Transverse colon (tissue), 4 donors: ENCODE results near the gene RABL6. TPM values are rescaled to one million over a fixed set of nuclear protein-coding genes. Genes with fewer than 3 reads are reported as not detected.

ENCODE experiments used
- DNase-seq: peaks from one replicate; pipeline ENCODE4 v3.0.0-alpha.2; 2019
- H3K27ac ChIP-seq, 4 donors: fragments of 200-600 bp; sonication (generic); 2 replicates each; pipeline ENCODE4 v1.5.1; 2016 to 2018; ENCODE audit warnings: inconsistent platforms in 4 of 4
- H3K27me3 ChIP-seq: fragments of 200-600 bp; sonication (generic); 2 replicates; pipeline ENCODE4 v1.5.1; 2017; ENCODE audit warnings: inconsistent platforms
- H3K36me3 ChIP-seq, 4 donors: fragments of 200-600 bp; sonication (generic); 2 replicates each; pipeline ENCODE4 v1.5.1; 2017 to 2019; ENCODE audit warnings: inconsistent platforms in 4 of 4
- H3K4me1 ChIP-seq, 4 donors: fragments of 200-600 bp; sonication (generic); 2 replicates each; pipeline ENCODE4 v1.5.1; 2017 to 2020; ENCODE audit warnings: inconsistent platforms in 4 of 4
- H3K4me3 ChIP-seq, 4 donors: fragments of 200-600 bp; sonication (generic); 1 replicate in 1 of 4; 2 replicates in 3 of 4; pipeline versions ENCODE4 v1.5.1 to v1.6.1; 2017 to 2019; ENCODE audit warnings: inconsistent platforms in 4 of 4
- H3K9me3 ChIP-seq, 2 donors: fragments of 200-600 bp; sonication (generic); 2 replicates each; pipeline ENCODE4 v1.5.1; 2017 to 2019; ENCODE audit warnings: inconsistent platforms in 2 of 2
- EP300 ChIP-seq: sonication (generic); formaldehyde crosslinking; IDR thresholded peaks from one replicate; pipeline ENCODE4 v1.6.1; 2017; ENCODE audit warnings: antibody characterized with exemption, low read depth
- POLR2A ChIP-seq: fragments of 450-650 bp; IDR thresholded peaks from one replicate; pipeline ENCODE4 v1.6.1; 2016; ENCODE audit warnings: antibody characterized with exemption, mild to moderate bottlenecking, moderate library complexity
- POLR2AphosphoS5 ChIP-seq, 3 donors: sonication (generic); formaldehyde crosslinking; IDR thresholded peaks; one replicate each; pipeline ENCODE4 v1.6.1; 2016; ENCODE audit warnings: antibody characterized with exemption in 3 of 3
- WGBS, 2 donors: methylation state at CpG; one replicate each; pipeline ENCODE4 v1.1.5; 2018; ENCODE audit warnings: low coverage in 1 of 2; 5-methylcytosine and 5-hydroxymethylcytosine counted together
- in situ Hi-C, 4 donors: fragments of 200-750 bp; cut with MboI; loops; one replicate each; pipeline versions ENCODE4 v1.15.0 to v1.15.1; 2017; ENCODE audit warnings: low sequenced_read_pairs in 3 of 4, low pct_ligation_motif_present in 1 of 4, low pct_unique_long_range_greater_than_20kb in 1 of 4
- intact Hi-C: fragments of 100-400 bp; cut with DNase I; formaldehyde crosslinking; loops from one replicate; pipeline ENCODE4 v1.15.1; 2023; ENCODE audit warnings: low total_unique reads
- small RNA-seq, 4 donors: library from RNA; depleted of rRNA; stranded (forward); fragments of <200 nt; gene quantifications; one replicate each; pipeline ENCODE3, GENCODE V24; 2016
- total RNA-seq, 4 donors: library from RNA; depleted of rRNA; stranded (reverse); fragments of >200 nt; gene quantifications; one replicate each; pipeline ENCODE4 v1.1.0, GENCODE V29; 2016
- TF ChIP-seq, protein P1 (sequence below), 5 experiments: fragments of 200-600 bp in 3 of 5; fragments of 450-650 bp in 2 of 5; sonication (generic) in 3 of 5; IDR thresholded peaks; 1 replicate in 2 of 5; 2 replicates in 3 of 5; pipeline ENCODE4 v1.5.1; 2016 to 2017; ENCODE audit warnings: antibody characterized with exemption in 5 of 5, inconsistent platforms in 3 of 5, mild to moderate bottlenecking in 2 of 5, moderate library complexity in 1 of 5

RABL6 gene
- total RNA-seq, 4 donors from 2014 or later = 71.3 to 227 (median 160) TPM

DNA sequence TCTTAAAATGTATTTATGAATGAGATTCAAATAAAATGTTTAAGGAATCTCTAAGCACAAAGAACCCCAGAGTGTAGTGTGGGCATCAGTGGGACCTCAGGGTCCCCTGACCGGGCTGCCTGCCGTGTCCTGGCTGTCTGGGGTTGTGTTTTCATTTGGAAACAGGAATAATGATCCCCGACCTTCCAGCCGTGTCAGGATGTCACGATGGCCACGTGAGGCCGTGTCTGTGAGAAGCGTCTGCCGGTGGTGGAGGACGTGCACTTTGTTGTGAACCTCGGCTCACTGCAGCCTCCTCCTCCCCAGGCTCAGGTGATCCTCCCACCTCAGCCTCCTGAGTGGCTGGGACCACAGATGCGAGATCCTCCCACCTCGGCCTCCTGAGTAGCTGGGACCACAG, 82.9 kb downstream of the RABL6 start:
- H3K36me3 ChIP-seq = no peaks in the 10 kb centered on the region
- DNase-seq = no peak
- H3K9me3 ChIP-seq = no peaks in the 10 kb centered on the region
- peaks cover 0 to 17% (median 12%) of the 10 kb centered on the region in 4 donors for H3K4me1 ChIP-seq
- H3K27me3 ChIP-seq = no peaks in the 10 kb centered on the region
- TF ChIP-seq, protein P1, sequence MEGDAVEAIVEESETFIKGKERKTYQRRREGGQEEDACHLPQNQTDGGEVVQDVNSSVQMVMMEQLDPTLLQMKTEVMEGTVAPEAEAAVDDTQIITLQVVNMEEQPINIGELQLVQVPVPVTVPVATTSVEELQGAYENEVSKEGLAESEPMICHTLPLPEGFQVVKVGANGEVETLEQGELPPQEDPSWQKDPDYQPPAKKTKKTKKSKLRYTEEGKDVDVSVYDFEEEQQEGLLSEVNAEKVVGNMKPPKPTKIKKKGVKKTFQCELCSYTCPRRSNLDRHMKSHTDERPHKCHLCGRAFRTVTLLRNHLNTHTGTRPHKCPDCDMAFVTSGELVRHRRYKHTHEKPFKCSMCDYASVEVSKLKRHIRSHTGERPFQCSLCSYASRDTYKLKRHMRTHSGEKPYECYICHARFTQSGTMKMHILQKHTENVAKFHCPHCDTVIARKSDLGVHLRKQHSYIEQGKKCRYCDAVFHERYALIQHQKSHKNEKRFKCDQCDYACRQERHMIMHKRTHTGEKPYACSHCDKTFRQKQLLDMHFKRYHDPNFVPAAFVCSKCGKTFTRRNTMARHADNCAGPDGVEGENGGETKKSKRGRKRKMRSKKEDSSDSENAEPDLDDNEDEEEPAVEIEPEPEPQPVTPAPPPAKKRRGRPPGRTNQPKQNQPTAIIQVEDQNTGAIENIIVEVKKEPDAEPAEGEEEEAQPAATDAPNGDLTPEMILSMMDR (IDR thresholded peaks at IDR 0.05) = no peak
- TF ChIP-seq POLR2A (no peak), EP300 (no peak), POLR2AphosphoS5 (IDR thresholded peaks at IDR 0.05) (no peak)
- H3K27ac ChIP-seq = no peak overlapping the region
- no peak overlapping the region for H3K4me3 ChIP-seq
- 85 to 87% methylated on average over 7 to 13 of the region's 13 CpGs for WGBS, 2 donors
- in situ Hi-C loops = no loop called here
- intact Hi-C loops = no loop called here

Small RNAs within 50 kb of the gene (small RNA-seq; reads per million reads assigned to genes)
- 0 reads per million in 4 donors for gene AL355987.2
- gene ATP6V1G1P3 = 0 reads per million in 4 donors
- gene MIR4292 = 0 reads per million in 4 donors
- gene MIR4479 = 0 to 0.14 (median 0) reads per million in 4 donors

Other genes starting within 250 kb of the RABL6 start
- 10 to 100 TPM; 12.3 to 64.7 (median 33.6) TPM for gene EGFL7, start 145.0 kb upstream of the RABL6 start, total RNA-seq
- gene AGPAT2, start 120.5 kb upstream of the RABL6 start, total RNA-seq = 100 to 1,000 TPM; 245 to 441 (median 290) TPM
- 10 to 100 TPM in 1 of 4 donors, 1 to 10 TPM in 3; 3.5 to 12.3 (median 3.9) TPM for gene DIPK1B, start 95.4 kb upstream of the RABL6 start, total RNA-seq
- gene LCN10, start 65.0 kb upstream of the RABL6 start, total RNA-seq = 10 to 100 TPM in 1 of 4 donors, 1 to 10 TPM in 2, under 1 TPM in 1; 0.96 to 33.6 (median 3.3) TPM
- 1 to 10 TPM in 2 of 4 donors, not detected in 2; 1.1 to 2.9 TPM for gene LCN6, start 59.4 kb upstream of the RABL6 start, total RNA-seq
- not detected for gene LCN8, start 49.7 kb upstream of the RABL6 start, total RNA-seq
- 10 to 100 TPM in 1 of 4 donors, 1 to 10 TPM in 1, not detected in 2; 6.4 to 11.9 TPM for gene LCN15, start 43.4 kb upstream of the RABL6 start, total RNA-seq
- gene TMEM141, start 16.6 kb upstream of the RABL6 start, total RNA-seq = 100 to 1,000 TPM; 179 to 392 (median 224) TPM
- 100 to 1,000 TPM in 1 of 4 donors, 10 to 100 TPM in 3; 25.2 to 161 (median 63.5) TPM for gene CCDC183, start 11.6 kb upstream of the RABL6 start, total RNA-seq
- gene AJM1, start 34.5 kb downstream of the RABL6 start, total RNA-seq = 10 to 100 TPM in 3 of 4 donors, 1 to 10 TPM in 1; 9.8 to 26.5 (median 17.0) TPM
- 100 to 1,000 TPM in 2 of 4 donors, 10 to 100 TPM in 2; 69.7 to 134 (median 107) TPM for gene PHPT1, start 41.5 kb downstream of the RABL6 start, total RNA-seq
- 10 to 100 TPM; 11.4 to 52.5 (median 23.2) TPM for gene MAMDC4, start 44.4 kb downstream of the RABL6 start, total RNA-seq
- gene EDF1, start 58.4 kb downstream of the RABL6 start, total RNA-seq = 100 to 1,000 TPM; 353 to 618 (median 555) TPM
- 10 to 100 TPM; 12.5 to 60.6 (median 13.8) TPM for gene TRAF2, start 78.6 kb downstream of the RABL6 start, total RNA-seq
- gene FBXW5, start 136.8 kb downstream of the RABL6 start, total RNA-seq = 100 to 1,000 TPM; 294 to 820 (median 446) TPM
- gene C8G, start 137.3 kb downstream of the RABL6 start, total RNA-seq = 1 to 10 TPM in 3 of 4 donors, not detected in 1; 4.3 to 7.9 (median 6.4) TPM
- 10 to 100 TPM in 1 of 4 donors, 1 to 10 TPM in 3; 1.2 to 52.7 (median 5.5) TPM for gene LCN12, start 144.3 kb downstream of the RABL6 start, total RNA-seq
- gene PTGDS, start 169.6 kb downstream of the RABL6 start, total RNA-seq = 10 to 100 TPM in 3 of 4 donors, 1 to 10 TPM in 1; 6.8 to 59.1 (median 17.8) TPM
- gene LCNL1, start 175.0 kb downstream of the RABL6 start, total RNA-seq = under 1 TPM in 2 of 4 donors, not detected in 2; 0.27 to 0.75 TPM
- gene PAXX, start 184.5 kb downstream of the RABL6 start, total RNA-seq = 10 to 100 TPM; 49.3 to 85.2 (median 66.0) TPM
- gene CLIC3, start 188.6 kb downstream of the RABL6 start, total RNA-seq = 1 to 10 TPM in 2 of 4 donors, not detected in 2; 2.5 to 3.8 TPM
- 100 to 1,000 TPM in 2 of 4 donors, 10 to 100 TPM in 2; 51.1 to 204 (median 96.5) TPM for gene ABCA2, start 220.3 kb downstream of the RABL6 start, total RNA-seq
- gene FUT7, start 224.1 kb downstream of the RABL6 start, total RNA-seq = not detected
- 100 to 1,000 TPM in 2 of 4 donors, 10 to 100 TPM in 2; 58.0 to 972 (median 274) TPM for gene NPDC1, start 238.2 kb downstream of the RABL6 start, total RNA-seq
- 10 to 100 TPM in 3 of 4 donors, 1 to 10 TPM in 1; 3.6 to 17.1 (median 14.1) TPM for gene ENTPD2, start 246.1 kb downstream of the RABL6 start, total RNA-seq